Activated naive CD8-positive, alpha-beta T cell treated with anti-CD3 and anti-CD28 coated beads for 36 hours (primary cell): ENCODE results near the gene CEPT1. TPM values are rescaled to one million over a fixed set of nuclear protein-coding genes. Genes with fewer than 3 reads are reported as not detected.
A peak's percentile ranks its signal among the peaks of the same experiment; 100 is the strongest.
"Not testable (repeated sequence)": the region's sequence is repeated elsewhere in the genome, so short reads cannot be mapped to it uniquely, and the experiment has no call there.

Source experiments
- DNase-seq: peaks from one replicate; pipeline ENCODE4 v3.0.0; 2021
- H3K27ac Mint-ChIP-seq: one replicate; pipeline ENCODE4 v1.8.0; 2022; ENCODE audit warnings: mild to moderate bottlenecking, moderate library complexity, mixed read lengths
- H3K27me3 Mint-ChIP-seq: one replicate; pipeline ENCODE4 v1.8.0; 2022; ENCODE audit warnings: mild to moderate bottlenecking, mixed read lengths
- H3K36me3 Mint-ChIP-seq: one replicate; pipeline ENCODE4 v1.8.0; 2021; ENCODE audit warnings: mild to moderate bottlenecking, mixed read lengths
- H3K4me1 Mint-ChIP-seq: one replicate; pipeline ENCODE4 v1.8.0; 2021; ENCODE audit warnings: mixed read lengths
- H3K4me3 Mint-ChIP-seq: one replicate; pipeline ENCODE4 v1.8.0; 2022; ENCODE audit warnings: mild to moderate bottlenecking, moderate library complexity, mixed read lengths
- H3K9me3 Mint-ChIP-seq: one replicate; pipeline ENCODE4 v1.8.0; 2022; ENCODE audit warnings: mixed read lengths
- total RNA-seq, 2 experiments: library from RNA; stranded (reverse); gene quantifications; one replicate each; pipeline ENCODE4 v1.2.3, GENCODE V29; 2021

CEPT1 gene
- total RNA-seq = 10 to 100 TPM; 34.8 to 35.9 TPM

DNA sequence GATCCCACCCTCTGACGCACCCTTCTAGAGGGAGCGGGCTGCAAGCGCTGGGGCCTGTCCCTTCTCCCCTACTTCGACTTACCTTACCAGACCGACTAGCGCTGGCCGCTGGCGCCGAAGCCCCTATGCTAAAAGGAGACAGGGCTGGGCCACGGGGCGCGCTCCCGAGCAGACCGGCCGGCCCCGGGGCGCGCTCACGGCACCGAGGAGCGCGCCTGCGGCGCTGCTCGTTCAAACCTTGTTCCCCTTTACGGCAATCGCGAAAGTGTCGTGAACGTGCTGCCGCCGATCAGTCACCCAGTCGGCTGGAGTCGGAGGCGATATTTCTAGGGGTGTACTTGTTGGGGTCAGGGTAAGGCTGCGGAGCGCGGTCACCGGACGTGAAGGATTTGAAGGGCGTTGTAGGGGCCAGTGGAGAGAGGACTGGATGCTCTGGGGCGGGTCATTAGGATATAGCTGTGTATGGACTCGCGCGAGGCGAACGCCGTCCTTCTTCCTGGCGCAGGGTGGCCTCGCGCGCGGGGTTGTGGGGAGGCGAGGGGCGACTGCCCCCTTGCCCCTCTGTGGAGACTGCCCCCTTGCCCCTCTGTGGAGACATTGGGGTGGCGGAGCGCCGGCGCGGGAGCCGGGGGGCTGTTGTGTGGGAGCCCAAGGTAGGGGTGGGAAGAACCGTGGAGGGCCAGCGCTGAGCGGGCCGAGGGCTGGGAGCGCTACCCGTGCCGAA, at the start of gene CEPT1, which contains the start of gene DRAM2:
Gene CEPT1, plus strand, starts transcription at position 268 of the 724 bp plus-strand sequence. CDS start 7,492 bp downstream, outside the sequence.
Gene DRAM2, minus strand, starts transcription at position 138 of the 724 bp plus-strand sequence. CDS start 8,539 bp downstream, outside the sequence.
- H3K27ac Mint-ChIP-seq = peak within 1 kb of the TSS; percentile 90
- H3K4me1 Mint-ChIP-seq = peaks cover 43% of the 10 kb centered on the region
- no peaks in the 10 kb centered on the region for H3K9me3 Mint-ChIP-seq
- H3K36me3 Mint-ChIP-seq = peaks cover 24% of the 10 kb centered on the region
- DNase-seq = peak; percentile 92
- no peaks in the 10 kb centered on the region for H3K27me3 Mint-ChIP-seq
- peak within 1 kb of the TSS; percentile 94 for H3K4me3 Mint-ChIP-seq

- not testable (repeated sequence) for H3K27ac Mint-ChIP-seq, H3K4me3 Mint-ChIP-seq, H3K27me3 Mint-ChIP-seq, DNase-seq, H3K4me1 Mint-ChIP-seq
- H3K36me3 Mint-ChIP-seq = peaks cover 11% of the 10 kb centered on the region
- H3K9me3 Mint-ChIP-seq = peaks cover 43% of the 10 kb centered on the region
These were observed 44.6 kb upstream of the CEPT1 start for GRCh38 chr1:111095421-111095820.

DNA sequence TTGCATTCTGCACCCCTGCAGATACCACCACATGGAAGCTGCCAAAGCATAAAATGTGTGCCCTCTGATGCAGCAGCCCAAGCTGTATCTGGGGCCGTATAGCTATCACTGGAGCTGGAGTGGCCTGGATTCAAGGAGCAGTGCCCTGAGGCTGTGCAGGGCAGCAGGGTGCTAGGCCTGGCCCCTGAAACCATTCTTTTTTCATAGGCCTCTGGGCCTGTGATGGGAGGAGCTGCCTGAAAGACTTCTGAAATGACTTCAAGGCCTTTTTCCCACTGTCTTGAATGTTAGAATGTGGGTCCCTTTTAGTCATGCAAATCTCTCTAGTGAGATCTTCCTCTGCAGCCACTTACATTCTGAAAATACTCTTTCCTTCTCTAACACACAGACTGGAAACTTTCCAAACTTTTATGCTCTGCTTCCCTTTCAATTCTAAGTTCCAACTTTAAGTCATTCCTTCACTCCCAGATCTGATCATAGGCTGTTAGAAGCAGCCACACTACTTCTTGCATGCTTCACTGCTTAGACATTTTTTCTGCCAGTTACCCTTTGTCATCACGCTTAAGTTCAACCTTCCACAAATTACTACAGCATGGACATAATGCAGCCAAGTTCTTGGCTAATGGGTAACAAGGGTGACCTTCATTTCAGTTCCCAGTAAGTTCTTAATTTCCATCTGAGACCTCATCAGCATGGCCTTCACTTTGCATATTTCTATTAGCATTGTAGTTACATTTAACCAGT, 42.5 kb upstream of the CEPT1 start:
- H3K9me3 Mint-ChIP-seq = peaks cover 49% of the 10 kb centered on the region

GRCh38 chr1:111099289-111099688, 40.7 kb upstream of the CEPT1 start:
- Mint-ChIP-seq H3K36me3 (peaks cover 4% of the 10 kb centered on the region), H3K27ac (no peak overlapping the region), H3K4me3 (no peak overlapping the region), H3K9me3 (peaks cover 38% of the 10 kb centered on the region), H3K4me1 (no peaks in the 10 kb centered on the region), H3K27me3 (no peaks in the 10 kb centered on the region)
- DNase-seq = no peak

More for the DNA sequence above, 42.5 kb upstream of the CEPT1 start:
- DNase-seq = no peak
- Mint-ChIP-seq H3K4me1 (no peaks in the 10 kb centered on the region), H3K27ac (no peak overlapping the region), H3K4me3 (no peak overlapping the region), H3K36me3 (peaks cover 11% of the 10 kb centered on the region), H3K27me3 (no peaks in the 10 kb centered on the region)

GRCh38 chr1:111101854-111102642, 38.0 kb upstream of the CEPT1 start:
- H3K27me3 Mint-ChIP-seq = no peaks in the 10 kb centered on the region
- no peaks in the 10 kb centered on the region for H3K4me1 Mint-ChIP-seq
- no peak overlapping the region for H3K4me3 Mint-ChIP-seq
- no peak overlapping the region for H3K27ac Mint-ChIP-seq
- no peak for DNase-seq
- H3K36me3 Mint-ChIP-seq = peaks cover 4% of the 10 kb centered on the region
- peaks cover 29% of the 10 kb centered on the region for H3K9me3 Mint-ChIP-seq

DNA sequence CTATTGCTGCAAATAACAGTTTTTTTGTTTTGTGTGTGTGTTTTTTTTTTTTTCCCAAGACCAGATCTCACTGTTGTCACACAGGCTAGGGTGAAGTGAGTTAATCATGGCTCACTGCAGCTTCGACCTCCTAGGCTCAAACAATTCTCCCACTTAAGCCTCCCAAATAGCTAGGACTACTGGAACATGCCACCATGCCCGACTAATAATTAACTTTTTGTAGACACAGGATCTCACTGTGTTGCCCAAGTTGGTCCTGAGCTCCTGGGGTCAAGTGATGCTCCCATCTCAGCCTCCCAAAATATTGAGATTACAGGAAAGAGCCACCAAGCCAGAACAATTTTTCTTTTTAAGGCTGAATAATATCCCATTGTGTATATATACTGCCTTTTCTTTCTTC, 35.0 kb upstream of the CEPT1 start:
- Mint-ChIP-seq H3K36me3 (peaks cover 11% of the 10 kb centered on the region), H3K9me3 (peaks cover 16% of the 10 kb centered on the region), H3K4me1 (no peaks in the 10 kb centered on the region), H3K4me3 (no peak overlapping the region), H3K27ac (no peak overlapping the region), H3K27me3 (no peaks in the 10 kb centered on the region)
- DNase-seq = no peak

DNA sequence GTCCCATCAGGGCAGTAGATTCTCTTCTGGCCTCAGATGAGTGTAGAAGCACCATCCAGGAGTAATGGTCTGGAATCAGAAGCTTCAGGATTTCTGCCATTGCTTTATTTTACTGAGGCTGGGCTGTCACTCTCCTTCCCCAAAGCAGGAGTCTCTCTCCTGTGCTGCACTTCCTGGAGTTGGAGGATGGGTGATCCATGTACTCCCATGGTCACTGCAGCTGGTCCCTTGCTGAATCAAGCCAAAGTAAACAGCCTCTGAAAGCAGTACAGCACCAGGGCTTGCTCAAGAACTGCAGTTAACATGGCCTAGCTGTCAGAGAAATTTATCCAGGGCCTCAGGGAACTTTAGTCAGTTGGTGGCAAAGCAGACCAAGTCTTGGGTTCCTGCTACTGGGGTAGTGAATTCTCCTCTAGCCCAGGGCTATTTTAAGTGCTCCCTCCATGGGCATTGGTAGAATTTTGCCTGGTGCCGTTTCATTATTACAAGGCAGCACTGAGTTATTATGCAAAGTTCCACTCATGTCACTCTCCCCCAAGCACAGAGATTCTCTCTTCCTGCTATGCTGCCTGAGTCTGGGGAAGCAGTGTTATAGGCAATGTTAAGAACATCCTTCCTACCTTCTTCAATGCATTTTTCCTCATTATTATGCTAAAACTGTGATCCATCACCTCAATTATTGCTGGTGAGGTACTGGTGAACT, 29.7 kb upstream of the CEPT1 start:
- H3K27me3 Mint-ChIP-seq = no peaks in the 10 kb centered on the region
- DNase-seq = no peak
- H3K36me3 Mint-ChIP-seq = peaks cover 19% of the 10 kb centered on the region
- H3K27ac Mint-ChIP-seq = no peak overlapping the region
- peaks cover 7% of the 10 kb centered on the region for H3K9me3 Mint-ChIP-seq
- H3K4me1 Mint-ChIP-seq = no peaks in the 10 kb centered on the region
- no peak overlapping the region for H3K4me3 Mint-ChIP-seq

GRCh38 chr1:111116496-111116895, 23.5 kb upstream of the CEPT1 start:
- Mint-ChIP-seq H3K9me3 (no peaks in the 10 kb centered on the region), H3K27me3 (no peaks in the 10 kb centered on the region), H3K4me1 (peaks cover 2% of the 10 kb centered on the region), H3K4me3 (no peak overlapping the region), H3K27ac (no peak overlapping the region), H3K36me3 (peaks cover 13% of the 10 kb centered on the region)
- no peak for DNase-seq

GRCh38 chr1:111126354-111126753, 13.7 kb upstream of the CEPT1 start:
- no peak overlapping the region for H3K4me3 Mint-ChIP-seq
- peaks cover 31% of the 10 kb centered on the region for H3K4me1 Mint-ChIP-seq
- H3K27ac Mint-ChIP-seq = no peak overlapping the region
- no peaks in the 10 kb centered on the region for H3K9me3 Mint-ChIP-seq
- DNase-seq = no peak
- H3K27me3 Mint-ChIP-seq = no peaks in the 10 kb centered on the region
- H3K36me3 Mint-ChIP-seq = peaks cover 43% of the 10 kb centered on the region

GRCh38 chr1:111127923-111128643, 11.9 kb upstream of the CEPT1 start:
- no peak overlapping the region for H3K4me3 Mint-ChIP-seq
- DNase-seq = no peak
- H3K36me3 Mint-ChIP-seq = peaks cover 45% of the 10 kb centered on the region
- H3K27me3 Mint-ChIP-seq = no peaks in the 10 kb centered on the region
- peak overlapping the region; percentile 54 for H3K27ac Mint-ChIP-seq
- H3K9me3 Mint-ChIP-seq = no peaks in the 10 kb centered on the region
- peaks cover 35% of the 10 kb centered on the region for H3K4me1 Mint-ChIP-seq

DNA sequence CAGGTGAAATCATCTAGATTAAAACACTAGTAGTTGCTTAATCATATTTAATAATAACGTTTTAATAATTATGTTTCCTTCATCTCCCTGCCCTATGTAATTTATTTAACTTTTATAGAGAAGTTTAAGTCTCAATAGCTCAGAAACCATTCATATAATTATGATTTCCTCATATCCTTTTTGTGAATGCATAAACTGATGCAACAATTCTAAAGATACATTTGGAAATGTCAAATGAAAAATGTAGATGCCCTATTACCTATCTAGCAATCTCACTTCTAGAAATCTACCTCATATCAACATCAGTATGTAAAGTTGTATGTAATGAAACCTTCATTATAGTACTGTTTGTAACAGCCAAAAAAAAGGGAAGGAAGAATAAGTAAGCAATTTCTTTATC, 10.6 kb upstream of the CEPT1 start:
- Mint-ChIP-seq H3K9me3 (no peaks in the 10 kb centered on the region), H3K4me1 (peaks cover 34% of the 10 kb centered on the region), H3K27me3 (no peaks in the 10 kb centered on the region), H3K36me3 (peaks cover 39% of the 10 kb centered on the region), H3K4me3 (no peak overlapping the region), H3K27ac (peak overlapping the region; percentile 59)
- DNase-seq = no peak

DNA sequence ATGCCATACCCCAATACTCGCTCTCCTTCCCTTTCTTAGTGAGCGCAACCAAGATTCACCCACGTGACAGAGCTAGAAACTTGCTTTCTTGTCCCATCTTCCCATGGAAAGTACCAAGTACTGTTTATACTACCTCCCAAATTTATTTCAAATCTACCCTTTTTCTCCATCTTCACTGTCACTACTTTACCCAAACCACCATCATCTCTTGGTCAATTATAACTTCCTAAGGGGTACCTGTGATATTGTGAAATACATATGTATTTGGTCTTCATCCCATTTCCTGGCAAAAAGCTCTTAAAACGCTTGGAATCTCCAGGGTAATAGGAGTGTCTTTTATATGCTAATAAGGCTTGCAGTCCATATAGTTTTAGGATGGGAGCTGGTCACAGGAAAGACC, 8.3 kb upstream of the CEPT1 start:
- no peaks in the 10 kb centered on the region for H3K27me3 Mint-ChIP-seq
- no peak overlapping the region for H3K4me3 Mint-ChIP-seq
- peaks cover 39% of the 10 kb centered on the region for H3K4me1 Mint-ChIP-seq
- H3K36me3 Mint-ChIP-seq = peaks cover 50% of the 10 kb centered on the region
- H3K9me3 Mint-ChIP-seq = no peaks in the 10 kb centered on the region
- peak overlapping the region; percentile 41 for H3K27ac Mint-ChIP-seq
- DNase-seq = no peak

DNA sequence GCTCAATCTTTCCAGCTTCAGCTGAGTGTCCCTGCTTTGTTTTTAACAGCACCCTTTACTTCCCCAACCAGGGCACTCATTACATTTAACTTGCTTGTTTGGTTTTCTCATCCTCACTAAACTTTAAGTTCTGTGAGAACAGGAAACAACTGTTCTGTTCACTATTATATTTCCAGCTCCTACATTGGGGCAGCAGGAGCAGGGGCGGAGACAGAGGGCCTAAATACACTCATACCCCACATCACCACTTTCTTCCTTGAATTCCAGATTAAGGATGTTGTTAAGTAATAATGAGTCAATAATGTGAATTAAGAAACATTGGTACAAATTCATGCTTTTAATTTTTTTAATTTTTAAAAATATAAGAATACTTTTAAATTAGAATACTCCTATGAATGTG, 6.2 kb upstream of the CEPT1 start:
- Mint-ChIP-seq H3K27ac (peak overlapping the region; percentile 36), H3K27me3 (no peaks in the 10 kb centered on the region), H3K4me1 (peaks cover 36% of the 10 kb centered on the region), H3K4me3 (no peak overlapping the region), H3K36me3 (peaks cover 47% of the 10 kb centered on the region), H3K9me3 (no peaks in the 10 kb centered on the region)
- no peak for DNase-seq
